LNCaP clone FGC (cell line): ENCODE measurements around the gene ASXL3.

Experiments used
- DNase-seq: peaks from one replicate; pipeline ENCODE4 v3.0.0-alpha.2; 2011; ENCODE audit warnings: low read depth
- H3K4me3 ChIP-seq: 2 replicates; pipeline ENCODE4 v1.5.1; 2011; ENCODE audit warnings: mild to moderate bottlenecking, low read depth, low read length, control low read depth
- CTCF ChIP-seq: IDR thresholded peaks from 2 replicates; pipeline ENCODE4 v1.5.1; 2012; ENCODE audit warnings: mild to moderate bottlenecking; ENCODE audit not compliant: control insufficient read depth, insufficient read depth; ENCODE audit errors: extremely low read depth

Gene ASXL3

GRCh38 chr18:33696332-33697162 lies 118.5 kb downstream of the ASXL3 start:
- DNase-seq: peak; percentile 70
- no peak for TF ChIP-seq CTCF
- H3K4me3 ChIP-seq: no peak overlapping the region

- TF ChIP-seq CTCF: no peak
- no peak overlapping the region for H3K4me3 ChIP-seq
- no peak for DNase-seq
Observed at GRCh38 chr18:33697498-33697897, 119.5 kb downstream of the ASXL3 start.

- no peak for TF ChIP-seq CTCF
- DNase-seq: no peak
- no peak overlapping the region for H3K4me3 ChIP-seq
Observed at GRCh38 chr18:33699372-33699771, 121.4 kb downstream of the ASXL3 start.

- TF ChIP-seq CTCF: no peak
- no peak for DNase-seq
- H3K4me3 ChIP-seq: no peak overlapping the region
Observed at GRCh38 chr18:33700513-33700976, 122.5 kb downstream of the ASXL3 start.

- DNase-seq: no peak
- TF ChIP-seq CTCF: no peak
- H3K4me3 ChIP-seq: no peak overlapping the region
Observed at GRCh38 chr18:33702625-33703024, 124.6 kb downstream of the ASXL3 start.

- H3K4me3 ChIP-seq: no peak overlapping the region
- no peak for DNase-seq
- TF ChIP-seq CTCF: no peak
Observed at GRCh38 chr18:33706391-33706790, 128.4 kb downstream of the ASXL3 start.

- H3K4me3 ChIP-seq: no peak overlapping the region
- DNase-seq: peak; percentile 63
- no peak for TF ChIP-seq CTCF
Observed at GRCh38 chr18:33708876-33709275, 130.9 kb downstream of the ASXL3 start.
